Activated T-helper 17 cell treated with anti-CD3 and anti-CD28 coated beads, Interleukin-2, amount 50 U/mL, for 72 hours (primary cell): ENCODE results near the gene FBXL20. TPM values are rescaled to one million over a fixed set of nuclear protein-coding genes. Genes with fewer than 3 reads are reported as not detected.
"Not testable (repeated sequence)": the region's sequence is repeated elsewhere in the genome, so short reads cannot be mapped to it uniquely, and the experiment has no call there.

ENCODE experiments used
- ATAC-seq: fragments of 150-1000 bp; cut with Tn5 transposase; replicated peaks from 2 replicates; pipeline ENCODE4 v1.10.0; 2021; ENCODE audit warnings: mild to moderate bottlenecking, moderate library complexity
- H3K27ac Mint-ChIP-seq: one replicate; pipeline ENCODE4 v1.8.0; 2022; ENCODE audit warnings: mixed read lengths
- H3K27me3 Mint-ChIP-seq: one replicate; pipeline ENCODE4 v1.8.0; 2022; ENCODE audit warnings: mixed read lengths
- H3K36me3 Mint-ChIP-seq: one replicate; pipeline ENCODE4 v1.8.0; 2022; ENCODE audit warnings: low read depth, mild to moderate bottlenecking, mixed read lengths
- H3K4me1 Mint-ChIP-seq: one replicate; pipeline ENCODE4 v1.8.0; 2022; ENCODE audit warnings: mixed read lengths
- H3K4me3 Mint-ChIP-seq: one replicate; pipeline ENCODE4 v1.8.0; 2022; ENCODE audit warnings: mild to moderate bottlenecking, mixed read lengths
- H3K9me3 Mint-ChIP-seq: one replicate; pipeline ENCODE4 v1.8.0; 2022; ENCODE audit warnings: mixed read lengths
- total RNA-seq, 2 donors: library from RNA; stranded (reverse); gene quantifications; one replicate each; pipeline ENCODE4 v1.2.3, GENCODE V29; 2022

Gene FBXL20
- total RNA-seq, 2 donors from 2014 or later, result 20.2 to 20.7 TPM

- Mint-ChIP-seq H3K4me1 (peaks cover 28% of the 10 kb centered on the region), H3K4me3 (peak overlapping the region; percentile 98), H3K27me3 (no peaks in the 10 kb centered on the region), H3K27ac (peak overlapping the region; percentile 96), H3K36me3 (peaks cover 29% of the 10 kb centered on the region), H3K9me3 (no peaks in the 10 kb centered on the region)
- no peak for ATAC-seq
Measured at GRCh38 chr17:39402890-39403605, 1.6 kb upstream of the FBXL20 start.

GRCh38 chr17:39402244-39402889 lies 941 bp upstream of the FBXL20 start:
- Mint-ChIP-seq H3K9me3 (no peaks in the 10 kb centered on the region), H3K4me1 (peaks cover 28% of the 10 kb centered on the region), H3K27ac (peak overlapping the region; percentile 96), H3K36me3 (peaks cover 23% of the 10 kb centered on the region), H3K4me3 (peak overlapping the region; percentile 98), H3K27me3 (no peaks in the 10 kb centered on the region)
- ATAC-seq, result peak; percentile 63

GRCh38 chr17:39400547-39401411 lies 647 bp downstream of the FBXL20 start:
- Mint-ChIP-seq H3K27ac (peak overlapping the region; percentile 96), H3K9me3 (no peaks in the 10 kb centered on the region), H3K4me1 (peaks cover 22% of the 10 kb centered on the region), H3K36me3 (peaks cover 12% of the 10 kb centered on the region), H3K27me3 (no peaks in the 10 kb centered on the region), H3K4me3 (peak overlapping the region; percentile 98)
- peak; percentile 2 for ATAC-seq

GRCh38 chr17:39399791-39400190 lies 1.6 kb downstream of the FBXL20 start:
- Mint-ChIP-seq H3K27ac (no peak overlapping the region), H3K4me1 (peaks cover 12% of the 10 kb centered on the region), H3K27me3 (no peaks in the 10 kb centered on the region), H3K9me3 (no peaks in the 10 kb centered on the region), H3K4me3 (peak overlapping the region; percentile 98), H3K36me3 (peaks cover 6% of the 10 kb centered on the region)
- ATAC-seq, result no peak

- no peak for ATAC-seq
- Mint-ChIP-seq H3K36me3 (peaks cover 5% of the 10 kb centered on the region), H3K27me3 (no peaks in the 10 kb centered on the region), H3K4me3 (peak overlapping the region; percentile 29), H3K27ac (no peak overlapping the region), H3K9me3 (no peaks in the 10 kb centered on the region), H3K4me1 (no peaks in the 10 kb centered on the region)
Measured at GRCh38 chr17:39393736-39394135, 7.7 kb downstream of the FBXL20 start.

- H3K4me1 Mint-ChIP-seq, result peaks cover 5% of the 10 kb centered on the region
- H3K27ac Mint-ChIP-seq, result no peak overlapping the region
- no peak for ATAC-seq
- no peaks in the 10 kb centered on the region for H3K27me3 Mint-ChIP-seq
- H3K36me3 Mint-ChIP-seq, result peaks cover 22% of the 10 kb centered on the region
- no peaks in the 10 kb centered on the region for H3K9me3 Mint-ChIP-seq
- no peak overlapping the region for H3K4me3 Mint-ChIP-seq
Measured at GRCh38 chr17:39391448-39391847, 10.0 kb downstream of the FBXL20 start.

GRCh38 chr17:39385040-39385439 lies 16.4 kb downstream of the FBXL20 start:
- no peak overlapping the region for H3K27ac Mint-ChIP-seq

GRCh38 chr17:39380144-39380543 lies 21.3 kb downstream of the FBXL20 start:
- peaks cover 32% of the 10 kb centered on the region for H3K4me1 Mint-ChIP-seq

More at GRCh38 chr17:39385040-39385439, 16.4 kb downstream of the FBXL20 start:
- Mint-ChIP-seq H3K4me1 (peaks cover 14% of the 10 kb centered on the region), H3K27me3 (no peaks in the 10 kb centered on the region), H3K36me3 (peaks cover 23% of the 10 kb centered on the region), H3K9me3 (no peaks in the 10 kb centered on the region), H3K4me3 (no peak overlapping the region)
- ATAC-seq, result no peak

GRCh38 chr17:39376434-39376833 lies 25.0 kb downstream of the FBXL20 start:
- peaks cover 29% of the 10 kb centered on the region for H3K4me1 Mint-ChIP-seq

More at GRCh38 chr17:39380144-39380543, 21.3 kb downstream of the FBXL20 start:
- peak; percentile 71 for ATAC-seq
- Mint-ChIP-seq H3K4me3 (no peak overlapping the region), H3K9me3 (no peaks in the 10 kb centered on the region), H3K27me3 (no peaks in the 10 kb centered on the region), H3K36me3 (peaks cover 3% of the 10 kb centered on the region), H3K27ac (peak overlapping the region; percentile 13)

GRCh38 chr17:39367805-39368204 lies 33.6 kb downstream of the FBXL20 start:
- H3K36me3 Mint-ChIP-seq, ATAC-seq, H3K27me3 Mint-ChIP-seq, H3K4me3 Mint-ChIP-seq, H3K27ac Mint-ChIP-seq, H3K4me1 Mint-ChIP-seq, H3K9me3 Mint-ChIP-seq: not testable (repeated sequence)

More at GRCh38 chr17:39376434-39376833, 25.0 kb downstream of the FBXL20 start:
- no peaks in the 10 kb centered on the region for H3K27me3 Mint-ChIP-seq
- H3K4me3 Mint-ChIP-seq, result peak overlapping the region; percentile 39
- no peak overlapping the region for H3K27ac Mint-ChIP-seq
- H3K36me3 Mint-ChIP-seq, result peaks cover 13% of the 10 kb centered on the region
- H3K9me3 Mint-ChIP-seq, result no peaks in the 10 kb centered on the region
- ATAC-seq, result no peak

GRCh38 chr17:39365872-39366271 lies 35.6 kb downstream of the FBXL20 start:
- Mint-ChIP-seq H3K27ac (peak overlapping the region; percentile 5), H3K4me3 (no peak overlapping the region), H3K36me3 (no peaks in the 10 kb centered on the region), H3K27me3 (no peaks in the 10 kb centered on the region), H3K9me3 (no peaks in the 10 kb centered on the region), H3K4me1 (peaks cover 7% of the 10 kb centered on the region)
- no peak for ATAC-seq

GRCh38 chr17:39365242-39365641 lies 36.2 kb downstream of the FBXL20 start:
- Mint-ChIP-seq H3K27me3 (no peaks in the 10 kb centered on the region), H3K4me3 (no peak overlapping the region), H3K4me1 (peaks cover 7% of the 10 kb centered on the region), H3K27ac (no peak overlapping the region), H3K9me3 (no peaks in the 10 kb centered on the region), H3K36me3 (no peaks in the 10 kb centered on the region)
- ATAC-seq, result no peak

GRCh38 chr17:39364236-39365025 lies 37.0 kb downstream of the FBXL20 start:
- Mint-ChIP-seq H3K36me3 (no peaks in the 10 kb centered on the region), H3K27me3 (no peaks in the 10 kb centered on the region), H3K4me1 (peaks cover 11% of the 10 kb centered on the region), H3K9me3 (no peaks in the 10 kb centered on the region), H3K27ac (peak overlapping the region; percentile 25), H3K4me3 (no peak overlapping the region)
- ATAC-seq, result no peak

GRCh38 chr17:39361064-39361463 lies 40.4 kb downstream of the FBXL20 start:
- Mint-ChIP-seq H3K9me3 (no peaks in the 10 kb centered on the region), H3K36me3 (no peaks in the 10 kb centered on the region), H3K4me1 (peaks cover 6% of the 10 kb centered on the region), H3K27ac (no peak overlapping the region), H3K27me3 (no peaks in the 10 kb centered on the region), H3K4me3 (no peak overlapping the region)
- ATAC-seq, result no peak
